Measurements from ENCODE around the gene EFCAB13.

DNA sequence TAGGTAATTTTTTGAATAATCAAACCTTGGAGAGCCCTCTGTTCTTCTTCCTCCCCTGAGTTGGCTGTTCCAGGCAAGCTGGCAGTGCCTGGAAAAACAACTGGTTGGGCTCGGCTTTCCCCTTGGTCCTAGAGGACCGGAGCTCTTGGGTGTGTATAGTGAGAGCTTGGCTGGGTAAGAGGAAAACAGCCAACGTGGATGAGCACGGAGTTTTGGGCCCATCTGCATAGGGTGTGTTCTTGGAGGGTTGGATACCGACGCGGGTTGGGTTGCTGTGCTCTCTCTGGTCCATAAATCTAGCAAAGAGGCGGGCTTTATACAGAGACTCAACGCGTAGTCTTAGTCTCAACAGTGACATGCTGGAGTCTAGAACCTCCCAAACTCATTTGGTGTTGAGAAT is 46.9 kb upstream of the EFCAB13 start:
- TF ChIP-seq, protein P1, sequence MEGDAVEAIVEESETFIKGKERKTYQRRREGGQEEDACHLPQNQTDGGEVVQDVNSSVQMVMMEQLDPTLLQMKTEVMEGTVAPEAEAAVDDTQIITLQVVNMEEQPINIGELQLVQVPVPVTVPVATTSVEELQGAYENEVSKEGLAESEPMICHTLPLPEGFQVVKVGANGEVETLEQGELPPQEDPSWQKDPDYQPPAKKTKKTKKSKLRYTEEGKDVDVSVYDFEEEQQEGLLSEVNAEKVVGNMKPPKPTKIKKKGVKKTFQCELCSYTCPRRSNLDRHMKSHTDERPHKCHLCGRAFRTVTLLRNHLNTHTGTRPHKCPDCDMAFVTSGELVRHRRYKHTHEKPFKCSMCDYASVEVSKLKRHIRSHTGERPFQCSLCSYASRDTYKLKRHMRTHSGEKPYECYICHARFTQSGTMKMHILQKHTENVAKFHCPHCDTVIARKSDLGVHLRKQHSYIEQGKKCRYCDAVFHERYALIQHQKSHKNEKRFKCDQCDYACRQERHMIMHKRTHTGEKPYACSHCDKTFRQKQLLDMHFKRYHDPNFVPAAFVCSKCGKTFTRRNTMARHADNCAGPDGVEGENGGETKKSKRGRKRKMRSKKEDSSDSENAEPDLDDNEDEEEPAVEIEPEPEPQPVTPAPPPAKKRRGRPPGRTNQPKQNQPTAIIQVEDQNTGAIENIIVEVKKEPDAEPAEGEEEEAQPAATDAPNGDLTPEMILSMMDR (IDR thresholded peaks at IDR 0.05), result no peak
- peak in 1 of 3 donors; percentile 61 for TF ChIP-seq POLR2AphosphoS5 (IDR thresholded peaks at IDR 0.05)
- no peak for TF ChIP-seq POLR2A (IDR thresholded peaks at IDR 0.05)
